Kidney (tissue), 14 donors: ENCODE data around the gene EHD1. TPM values are rescaled to one million over a fixed set of nuclear protein-coding genes. Genes with fewer than 3 reads are reported as not detected.

Experiments used
- DNase-seq, 5 donors: peaks; one replicate each; pipeline ENCODE4 v3.0.0-alpha.2; 2013 to 2020
- FAIRE-seq: peaks from 2 replicates; lab custom pipeline; 2012; peaks lifted over from hg19 to GRCh38; lab: Jason Lieb, UNC
- H3K27ac ChIP-seq, 2 donors: one replicate each; pipeline ENCODE4 v1.7.0; 2013; ENCODE audit warnings: low read depth in 2 of 2, low read length in 2 of 2, inconsistent platforms in 1 of 2
- H3K27me3 ChIP-seq: one replicate; pipeline ENCODE4 v1.7.1; 2013; ENCODE audit warnings: low read length, inconsistent platforms; ENCODE audit not compliant: control insufficient read depth, insufficient read depth
- H3K36me3 ChIP-seq, 3 donors: one replicate each; pipeline versions ENCODE4 v1.7.0 to v1.7.1; 2013; ENCODE audit warnings: low read length in 3 of 3, control low read depth in 1 of 3, inconsistent platforms in 1 of 3; ENCODE audit not compliant: insufficient read depth in 3 of 3, control insufficient read depth in 2 of 3
- H3K4me1 ChIP-seq, 3 donors: one replicate each; pipeline versions ENCODE4 v1.7.0 to v1.7.1; 2013; ENCODE audit warnings: low read length in 3 of 3, inconsistent platforms in 1 of 3, low read depth in 1 of 3; ENCODE audit not compliant: control insufficient read depth in 2 of 3, insufficient read depth in 2 of 3
- H3K4me3 ChIP-seq, 3 donors: one replicate each; pipeline versions ENCODE4 v1.7.0 to v1.8.1; 2013; ENCODE audit warnings: low read length in 3 of 3, control low read depth in 1 of 3, inconsistent platforms in 1 of 3
- H3K9ac ChIP-seq, 3 donors: one replicate each; pipeline versions ENCODE4 v1.7.0 to v1.7.1; 2013; ENCODE audit warnings: low read length in 3 of 3, control low read depth in 1 of 3, inconsistent platforms in 1 of 3
- H3K9me3 ChIP-seq, 3 donors: one replicate each; pipeline versions ENCODE4 v1.7.0 to v1.7.1; 2013; ENCODE audit warnings: low read length in 3 of 3, control low read depth in 1 of 3, inconsistent platforms in 1 of 3; ENCODE audit not compliant: control insufficient read depth in 2 of 3, insufficient read depth in 1 of 3
- intact Hi-C: fragments of 100-400 bp; cut with DNase I; formaldehyde crosslinking; loops from one replicate; pipeline ENCODE4 v1.11.1; 2022
- polyA plus RNA-seq: library from polyadenylated mRNA; stranded (reverse); fragments of 350-450 nt; fragmentation: Illumina TruSeq; extraction: RNeasy Lipid Tissue Mini Kit (QIAGEN cat#74804); gene quantifications from one replicate; pipeline ENCODE4 v1.2.3, GENCODE V29; 2014; ENCODE audit warnings: low read depth, low replicate concordance; ENCODE audit not compliant: insufficient read depth
- total RNA-seq: library from RNA; stranded (reverse); fragmentation: NEBNext Ultra II Directional; extraction: Animal tissue kit (Norgen Biotek cat#: 25700); gene quantifications from one replicate; pipeline ENCODE4 v1.2.1, GENCODE V29; 2021
- TF ChIP-seq, protein P1 (sequence below): IDR thresholded peaks from 3 replicates; pipeline ENCODE4 v1.5.1; 2012; ENCODE audit warnings: mild to moderate bottlenecking, moderate library complexity, borderline replicate concordance; ENCODE audit not compliant: insufficient read depth; ENCODE audit errors: extremely low read depth
- donor health status: control.
- donor health status: control.
- donor health status: control.
- donor health status: control.
- donor health status: control.
- donor health status: DM: yes; HTN: yes; CAD: no.
- donor health status: Normal renal cell carcinoma (clear cell type).

The EHD1 gene
- total and polyA plus RNA-seq, 2 donors from 2014 or later: 48.9 to 76.1 TPM

DNA sequence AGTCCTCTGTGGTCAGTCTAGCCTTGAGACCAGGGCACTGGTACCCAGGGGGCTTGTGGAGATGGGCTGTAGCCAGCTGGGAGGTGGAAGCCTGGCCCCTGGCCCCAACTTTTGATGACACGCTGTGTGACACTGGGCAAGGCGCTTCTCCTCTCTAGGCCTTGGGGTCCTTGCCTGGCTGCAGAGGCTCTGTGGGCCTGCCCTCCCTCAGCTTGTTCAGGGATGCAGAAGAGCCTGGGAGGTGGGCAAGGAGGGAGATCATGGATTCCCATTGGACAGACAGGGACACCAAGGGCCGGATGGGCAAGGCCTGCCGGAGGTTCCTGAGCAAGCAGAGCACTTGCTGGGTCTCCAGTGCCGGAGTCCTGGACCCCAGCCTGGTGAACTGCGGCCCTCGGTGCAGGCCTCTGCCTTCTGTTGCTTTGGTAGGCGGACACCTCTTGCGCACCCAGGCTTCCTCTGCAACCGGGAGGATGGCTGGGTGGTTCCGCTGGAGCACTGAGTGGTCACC lies 44.8 kb upstream of the EHD1 start:
- intact Hi-C loops: no loop called here
- H3K36me3 ChIP-seq: peaks cover 0 to 4% (median 0%) of the 10 kb centered on the region in 3 donors
- peaks cover 0 to 18% (median 0%) of the 10 kb centered on the region in 3 donors for H3K4me1 ChIP-seq
- TF ChIP-seq, protein P1, sequence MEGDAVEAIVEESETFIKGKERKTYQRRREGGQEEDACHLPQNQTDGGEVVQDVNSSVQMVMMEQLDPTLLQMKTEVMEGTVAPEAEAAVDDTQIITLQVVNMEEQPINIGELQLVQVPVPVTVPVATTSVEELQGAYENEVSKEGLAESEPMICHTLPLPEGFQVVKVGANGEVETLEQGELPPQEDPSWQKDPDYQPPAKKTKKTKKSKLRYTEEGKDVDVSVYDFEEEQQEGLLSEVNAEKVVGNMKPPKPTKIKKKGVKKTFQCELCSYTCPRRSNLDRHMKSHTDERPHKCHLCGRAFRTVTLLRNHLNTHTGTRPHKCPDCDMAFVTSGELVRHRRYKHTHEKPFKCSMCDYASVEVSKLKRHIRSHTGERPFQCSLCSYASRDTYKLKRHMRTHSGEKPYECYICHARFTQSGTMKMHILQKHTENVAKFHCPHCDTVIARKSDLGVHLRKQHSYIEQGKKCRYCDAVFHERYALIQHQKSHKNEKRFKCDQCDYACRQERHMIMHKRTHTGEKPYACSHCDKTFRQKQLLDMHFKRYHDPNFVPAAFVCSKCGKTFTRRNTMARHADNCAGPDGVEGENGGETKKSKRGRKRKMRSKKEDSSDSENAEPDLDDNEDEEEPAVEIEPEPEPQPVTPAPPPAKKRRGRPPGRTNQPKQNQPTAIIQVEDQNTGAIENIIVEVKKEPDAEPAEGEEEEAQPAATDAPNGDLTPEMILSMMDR: no peak
- peak overlapping the region in 1 of 3 donors; percentile 98 for H3K4me3 ChIP-seq
- FAIRE-seq: no peak
- no peaks in the 10 kb centered on the region for H3K27me3 ChIP-seq
- no peak overlapping the region for H3K27ac ChIP-seq
- peak in 1 of 5 donors; percentile 75 for DNase-seq
- H3K9me3 ChIP-seq: no peaks in the 10 kb centered on the region
- H3K9ac ChIP-seq: peak overlapping the region in 1 of 3 donors; percentile 89

DNA sequence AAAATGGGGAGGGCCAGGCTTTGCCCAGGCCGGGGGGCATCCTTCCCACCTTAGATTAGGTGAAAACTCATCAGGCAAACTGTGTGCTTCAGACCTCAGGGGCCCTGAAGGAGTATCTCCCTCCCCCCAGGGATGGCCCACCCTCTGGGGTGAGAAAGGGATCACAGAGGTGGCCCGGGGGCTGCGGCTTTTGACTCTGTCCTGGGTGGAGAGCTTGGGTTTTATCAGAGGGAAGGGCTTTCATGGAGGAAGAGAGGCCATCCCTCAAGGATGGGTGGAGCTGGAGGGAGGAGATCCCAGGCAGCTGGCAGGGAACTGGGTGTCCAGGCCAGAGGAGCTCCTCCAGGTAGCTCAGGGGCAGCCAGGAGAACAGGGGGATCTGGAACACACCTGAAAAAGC lies 43.0 kb upstream of the EHD1 start:
- Histone ChIP-seq H3K36me3 (no peaks in the 10 kb centered on the region), H3K4me3 (no peak overlapping the region), H3K4me1 (peaks cover 0 to 24% (median 0%) of the 10 kb centered on the region in 3 donors), H3K9me3 (no peaks in the 10 kb centered on the region), H3K27me3 (no peaks in the 10 kb centered on the region), H3K9ac (no peak overlapping the region), H3K27ac (no peak overlapping the region)
- intact Hi-C loops: no loop called here
- peak in 1 of 5 donors; percentile 43 for DNase-seq
- TF ChIP-seq, protein P1: no peak
- FAIRE-seq: no peak

DNA sequence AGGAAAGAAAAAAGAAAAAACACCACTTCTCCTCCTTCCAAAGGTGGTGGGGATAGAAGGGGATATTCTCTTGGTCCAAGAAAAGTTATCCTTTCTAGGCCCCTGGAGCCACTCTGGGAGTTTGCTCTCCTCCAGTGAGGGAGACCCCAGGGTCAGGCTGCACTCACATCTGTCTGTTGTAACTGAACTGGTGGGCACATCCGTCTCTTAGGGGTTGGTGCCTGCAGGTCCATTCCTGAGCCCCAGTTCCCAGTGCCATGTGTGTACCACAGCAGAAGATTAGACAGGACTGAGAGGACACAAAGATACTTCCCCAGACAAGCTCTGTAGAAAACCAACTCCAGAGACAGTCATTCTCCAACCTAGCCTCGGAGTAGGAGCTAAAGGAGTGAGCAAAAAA lies 41.7 kb upstream of the EHD1 start:
- Histone ChIP-seq H3K9me3 (no peaks in the 10 kb centered on the region), H3K9ac (no peak overlapping the region)

More for the DNA sequence above, 41.7 kb upstream of the EHD1 start:
- FAIRE-seq (no peak), DNase-seq (no peak)
- Histone ChIP-seq H3K4me1 (peaks cover 0 to 22% (median 4%) of the 10 kb centered on the region in 3 donors), H3K36me3 (no peaks in the 10 kb centered on the region), H3K27ac (no peak overlapping the region), H3K27me3 (no peaks in the 10 kb centered on the region), H3K4me3 (no peak overlapping the region)
- TF ChIP-seq, protein P1: no peak
- intact Hi-C loops: no loop called here
